ENCODE results near the gene DHX15. TPM values are rescaled to one million over a fixed set of nuclear protein-coding genes. Genes with fewer than 3 reads are reported as not detected.

DHX15 gene
- total and polyA plus RNA-seq, 10 of the 15 experiments (the other 5 are each of a cell fraction or from before 2014, with no cell fraction given), result 166 to 269 (median 184) TPM

DNA sequence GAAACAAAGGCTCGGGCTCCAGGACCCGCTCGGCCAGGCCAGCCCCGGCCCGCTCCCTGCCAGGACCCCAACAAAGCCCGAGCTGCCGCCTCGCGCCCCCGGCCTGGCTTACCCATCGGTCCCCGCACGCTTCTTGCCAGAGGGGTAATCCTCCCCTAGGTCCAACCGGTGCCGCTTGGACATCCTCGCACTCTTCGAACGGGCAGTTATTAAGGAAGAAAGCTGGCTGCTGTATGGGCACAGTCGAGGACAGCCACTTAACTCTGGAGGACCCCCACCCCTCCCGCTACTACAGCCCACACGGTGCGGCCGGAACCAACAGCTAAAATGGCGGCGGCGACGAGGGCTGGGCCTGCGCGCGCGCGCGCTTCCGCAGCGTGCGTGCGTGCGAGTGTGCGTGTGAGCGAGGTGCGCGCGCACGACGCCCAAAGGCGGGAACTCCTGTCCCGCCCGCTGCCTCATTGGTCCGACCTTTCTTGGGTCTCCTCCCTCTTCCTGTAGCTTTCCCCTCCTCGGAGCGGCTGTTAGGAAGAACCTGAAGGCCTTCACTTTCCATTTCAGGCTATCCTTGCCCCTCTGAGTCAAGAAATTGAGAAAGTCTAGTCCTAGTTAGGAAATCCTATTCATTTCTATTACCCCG, at the start of gene DHX15 (continued):
- TF ChIP-seq ZBTB40 (IDR thresholded peaks at IDR 0.05; ENCODE audit: borderline replicate concordance) (no peak; the same call in 1 of the 2 replicates), SIX5 (IDR thresholded peaks at IDR 0.05; ENCODE audit: low read depth, low read length, severe bottlenecking) (peak; percentile 11), POLR2AphosphoS2 (IDR thresholded peaks at IDR 0.05; ENCODE audit: low read depth, low read length) (peak; percentile 51; the same call in 1 of the 2 replicates), BACH1 (IDR thresholded peaks at IDR 0.05; ENCODE audit: borderline replicate concordance) (peak; percentile 9), RUNX3 (IDR thresholded peaks at IDR 0.05; ENCODE audit: low read length) (peak; percentile 46; the same call in 1 of the 2 replicates), SRF (IDR thresholded peaks at IDR 0.05; ENCODE audit: low read depth in 2 of 2, low read length in 2 of 2) (no peak), CTCF (IDR thresholded peaks at IDR 0.05 in 2 of 3, conservative IDR thresholded peaks at IDR 0.05 in 1 of 3; ENCODE audit: control insufficient read depth in 2 of 3, extremely low read depth in 1 of 3, insufficient read depth in 1 of 3, low read depth in 3 of 3, low read length in 3 of 3) (no peak), SREBF1 (IDR thresholded peaks at IDR 0.05; ENCODE audit: low read length) (no peak), E4F1 (IDR thresholded peaks at IDR 0.05; ENCODE audit: borderline replicate concordance, partially characterized antibody) (no peak), SMAD1 (IDR thresholded peaks at IDR 0.05; ENCODE audit: low read depth, partially characterized antibody) (no peak), MYB (IDR thresholded peaks at IDR 0.05; ENCODE audit: borderline replicate concordance, low read depth, low read length) (0 out of 2 replicates have a peak, but pooled peaks have one; percentile 52)
- TF ChIP-seq, protein P1, sequence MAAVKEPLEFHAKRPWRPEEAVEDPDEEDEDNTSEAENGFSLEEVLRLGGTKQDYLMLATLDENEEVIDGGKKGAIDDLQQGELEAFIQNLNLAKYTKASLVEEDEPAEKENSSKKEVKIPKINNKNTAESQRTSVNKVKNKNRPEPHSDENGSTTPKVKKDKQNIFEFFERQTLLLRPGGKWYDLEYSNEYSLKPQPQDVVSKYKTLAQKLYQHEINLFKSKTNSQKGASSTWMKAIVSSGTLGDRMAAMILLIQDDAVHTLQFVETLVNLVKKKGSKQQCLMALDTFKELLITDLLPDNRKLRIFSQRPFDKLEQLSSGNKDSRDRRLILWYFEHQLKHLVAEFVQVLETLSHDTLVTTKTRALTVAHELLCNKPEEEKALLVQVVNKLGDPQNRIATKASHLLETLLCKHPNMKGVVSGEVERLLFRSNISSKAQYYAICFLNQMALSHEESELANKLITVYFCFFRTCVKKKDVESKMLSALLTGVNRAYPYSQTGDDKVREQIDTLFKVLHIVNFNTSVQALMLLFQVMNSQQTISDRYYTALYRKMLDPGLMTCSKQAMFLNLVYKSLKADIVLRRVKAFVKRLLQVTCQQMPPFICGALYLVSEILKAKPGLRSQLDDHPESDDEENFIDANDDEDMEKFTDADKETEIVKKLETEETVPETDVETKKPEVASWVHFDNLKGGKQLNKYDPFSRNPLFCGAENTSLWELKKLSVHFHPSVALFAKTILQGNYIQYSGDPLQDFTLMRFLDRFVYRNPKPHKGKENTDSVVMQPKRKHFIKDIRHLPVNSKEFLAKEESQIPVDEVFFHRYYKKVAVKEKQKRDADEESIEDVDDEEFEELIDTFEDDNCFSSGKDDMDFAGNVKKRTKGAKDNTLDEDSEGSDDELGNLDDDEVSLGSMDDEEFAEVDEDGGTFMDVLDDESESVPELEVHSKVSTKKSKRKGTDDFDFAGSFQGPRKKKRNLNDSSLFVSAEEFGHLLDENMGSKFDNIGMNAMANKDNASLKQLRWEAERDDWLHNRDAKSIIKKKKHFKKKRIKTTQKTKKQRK (IDR thresholded peaks at IDR 0.05; ENCODE audit: low read depth, low read length), result no peak
